ENCODE data around the gene PAPSS2. TPM values are rescaled to one million over a fixed set of nuclear protein-coding genes. Genes with fewer than 3 reads are reported as not detected.

The PAPSS2 gene
- total and polyA plus RNA-seq, 2 donors (not counting 3 experiments of a cell fraction or from before 2014, with no cell fraction given), result 27.9 to 82.6 TPM

DNA sequence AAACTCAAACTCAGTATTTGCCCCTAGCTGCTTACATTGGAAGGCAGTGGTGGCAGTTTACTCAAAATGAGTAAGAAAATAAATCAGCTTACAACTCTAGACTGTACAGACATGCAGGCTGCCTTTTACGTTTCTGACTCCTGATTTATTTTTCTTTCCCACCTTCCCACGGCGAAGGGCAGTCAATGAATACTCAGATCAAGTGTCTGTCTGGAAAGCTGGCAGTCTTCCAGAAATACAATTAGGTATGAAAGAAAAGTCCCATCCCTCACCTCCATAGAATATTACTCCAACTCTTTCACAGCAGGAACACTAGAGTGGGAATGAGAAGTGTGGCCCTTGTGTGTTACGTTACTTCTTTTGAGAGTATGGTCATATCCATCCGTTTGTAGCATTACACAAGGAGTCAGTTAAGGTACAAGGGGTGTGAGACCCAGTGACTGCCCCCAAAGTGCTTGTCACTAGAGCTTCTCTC is 1.3 kb upstream of the PAPSS2 start:
- no peak overlapping the region for H2AFZ ChIP-seq (ENCODE audit: low read depth, low read length)
- H3K9ac ChIP-seq (replicated peaks; ENCODE audit: extremely low read depth, insufficient read depth, low read length), result peak overlapping the region; percentile 4
- peak overlapping the region; percentile 71 for H3K27ac ChIP-seq (ENCODE audit: insufficient read depth, low read depth, low read length)
- H3K9me1 ChIP-seq (replicated peaks; ENCODE audit: control insufficient read depth, extremely low read depth, insufficient read depth, low read length), result no peaks in the 10 kb centered on the region
- no TSS peak for BruUV-seq (replicated peaks)
- no peaks in the 10 kb centered on the region for H3K36me3 ChIP-seq (ENCODE audit: control insufficient read depth in 2 of 2, extremely low read depth in 1 of 2, insufficient read depth in 2 of 2, low read length in 2 of 2)
- intact Hi-C loops (cut with micrococcal nuclease), result no loop called here
- dilution Hi-C loops (cut with MboI; ENCODE audit: extremely low pct_ligation_motif_present, low sequenced_read_pairs), result no loop called here
- FAIRE-seq, result no peak
- no peaks in the 10 kb centered on the region for H3K9me3 ChIP-seq (replicated peaks; ENCODE audit: control insufficient read depth, insufficient read depth, low read length)
- peak; percentile 35 for DNase-seq (ENCODE audit: low read depth, low spot score)
- no peaks in the 10 kb centered on the region for H4K20me1 ChIP-seq (replicated peaks; ENCODE audit: control insufficient read depth, extremely low read depth, insufficient read depth, low read length)
- peaks cover 30% of the 10 kb centered on the region for H3K79me2 ChIP-seq (ENCODE audit: control insufficient read depth, insufficient read depth, low read length)
- TF ChIP-seq, protein P1, sequence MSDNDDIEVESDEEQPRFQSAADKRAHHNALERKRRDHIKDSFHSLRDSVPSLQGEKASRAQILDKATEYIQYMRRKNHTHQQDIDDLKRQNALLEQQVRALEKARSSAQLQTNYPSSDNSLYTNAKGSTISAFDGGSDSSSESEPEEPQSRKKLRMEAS (IDR thresholded peaks at IDR 0.05; ENCODE audit: insufficient read depth, insufficient read length), result no peak
- TF ChIP-seq CTCF (IDR thresholded peaks at IDR 0.05; ENCODE audit: extremely low read depth in 1 of 2, insufficient read depth in 1 of 2, low read depth in 1 of 2, low read length in 2 of 2), result no peak
- TF ChIP-seq POLR2AphosphoS5 (IDR thresholded peaks at IDR 0.05; ENCODE audit: insufficient read depth, low read depth, low read length), result no peak
- TF ChIP-seq MYC (IDR thresholded peaks at IDR 0.05; ENCODE audit: low read depth, low read length), result no peak
- H3K4me3 ChIP-seq (replicated peaks in 1 of 3; ENCODE audit: insufficient read depth in 1 of 3, low read depth in 1 of 3, low read length in 3 of 3), result no peak overlapping the region
- peaks cover 55% of the 10 kb centered on the region for H3K4me1 ChIP-seq (ENCODE audit: control insufficient read depth, extremely low read depth, insufficient read depth, low read length)
- POLR2A ChIA-PET, result no interaction called here
- H3K4me2 ChIP-seq (ENCODE audit: insufficient read depth, low read length), result peak overlapping the region; percentile 23
- H3K27me3 ChIP-seq (ENCODE audit: control insufficient read depth in 2 of 2, insufficient read depth in 2 of 2, low read length in 2 of 2), result no peaks in the 10 kb centered on the region
- CTCF ChIA-PET, result interaction anchor here (1.0 to 6.6 kb wide), 6 partner anchors 18 to 731 kb away, joined by 4 to 68 read pairs (median 10); no protein-coding TSS in a partner anchor

All from endothelial cell of umbilical vein (primary cell).